Neural progenitor cell (in vitro differentiated cells): Measurements from ENCODE around the gene SPON1. TPM values are rescaled to one million over a fixed set of nuclear protein-coding genes. Genes with fewer than 3 reads are reported as not detected.

Experiments
- DNase-seq: peaks from one replicate; pipeline ENCODE4 v3.0.0-alpha.2; 2016; ENCODE audit warnings: low spot score
- H2AFZ ChIP-seq: fragments of 200-600 bp; sonication (generic); replicated peaks from 2 replicates; pipeline ENCODE4 v1.6.1; 2016; ENCODE audit warnings: antibody characterized with exemption
- H3F3A ChIP-seq: fragments of 200-600 bp; sonication (generic); 2 replicates; pipeline ENCODE4 v1.6.1; 2016; ENCODE audit warnings: antibody characterized with exemption, low read depth
- H3K27ac ChIP-seq: fragments of 200-600 bp; sonication (generic); 2 replicates; pipeline ENCODE4 v1.5.1; 2016; ENCODE audit warnings: mild to moderate bottlenecking
- H3K27me3 ChIP-seq: fragments of 200-600 bp; sonication (generic); 2 replicates; pipeline ENCODE4 v1.6.1; 2016; ENCODE audit warnings: mild to moderate bottlenecking, moderate library complexity
- H3K36me3 ChIP-seq: fragments of 200-600 bp; sonication (generic); 2 replicates; pipeline ENCODE4 v1.5.1; 2016
- H3K4me1 ChIP-seq: fragments of 200-600 bp; sonication (generic); 2 replicates; pipeline ENCODE4 v1.6.1; 2016; ENCODE audit warnings: mixed run types
- H3K4me2 ChIP-seq: fragments of 200-600 bp; sonication (generic); 2 replicates; pipeline ENCODE4 v1.6.1; 2016
- H3K4me3 ChIP-seq: fragments of 200-600 bp; sonication (generic); 2 replicates; pipeline ENCODE4 v1.5.1; 2016
- H3K79me2 ChIP-seq: fragments of 200-600 bp; sonication (generic); 2 replicates; pipeline ENCODE4 v1.6.1; 2016; ENCODE audit warnings: low read depth
- H3K9ac ChIP-seq: fragments of 200-600 bp; sonication (generic); 2 replicates; pipeline ENCODE4 v1.6.1; 2016
- H3K9me3 ChIP-seq: fragments of 200-600 bp; sonication (generic); 2 replicates; pipeline ENCODE4 v1.5.1; 2016; ENCODE audit warnings: low read depth
- H4K20me1 ChIP-seq: fragments of 200-600 bp; sonication (generic); 2 replicates; pipeline ENCODE4 v1.6.1; 2016; ENCODE audit warnings: low read depth
- H3K27ac Mint-ChIP-seq: 3 replicates; pipeline ENCODE4 v1.8.0; 2021; ENCODE audit warnings: mixed read lengths
- H3K27me3 Mint-ChIP-seq: 2 replicates; pipeline ENCODE4 v1.8.0; 2022; ENCODE audit warnings: low read depth, mild to moderate bottlenecking, inconsistent platforms, moderate library complexity, mixed read lengths; ENCODE audit not compliant: insufficient read depth
- H3K36me3 Mint-ChIP-seq: 3 replicates; pipeline ENCODE4 v1.8.0; 2021; ENCODE audit warnings: mixed read lengths
- H3K4me1 Mint-ChIP-seq: 3 replicates; pipeline ENCODE4 v1.8.0; 2021; ENCODE audit warnings: mixed read lengths
- H3K4me3 Mint-ChIP-seq: 3 replicates; pipeline ENCODE4 v1.8.0; 2021; ENCODE audit warnings: mild to moderate bottlenecking, moderate library complexity, mixed read lengths
- H3K9me3 Mint-ChIP-seq: 3 replicates; pipeline ENCODE4 v1.8.0; 2020; ENCODE audit warnings: mixed read lengths
- CTCF ChIP-seq: fragments of 200-600 bp; sonication (generic); IDR thresholded peaks from 2 replicates; pipeline ENCODE4 v1.5.1; 2017; ENCODE audit warnings: antibody characterized with exemption, mild to moderate bottlenecking
- EZH2 ChIP-seq: fragments of 200-600 bp; sonication (generic); IDR thresholded peaks from 2 replicates; pipeline ENCODE4 v1.6.1; 2017; ENCODE audit warnings: antibody characterized with exemption, mild to moderate bottlenecking, moderate library complexity
- EZH2phosphoT487 ChIP-seq: fragments of 200-600 bp; sonication (generic); IDR thresholded peaks from 2 replicates; pipeline ENCODE4 v1.6.1; 2017; ENCODE audit warnings: antibody characterized with exemption
- total RNA-seq: library from RNA; depleted of rRNA; stranded (reverse); fragments of >200 nt; gene quantifications from 2 replicates; pipeline ENCODE4 v1.2.3, GENCODE V29; 2015; ENCODE audit warnings: low replicate concordance

SPON1 gene
- total RNA-seq, 1 donor from 2014 or later, result 35.4 TPM

DNA sequence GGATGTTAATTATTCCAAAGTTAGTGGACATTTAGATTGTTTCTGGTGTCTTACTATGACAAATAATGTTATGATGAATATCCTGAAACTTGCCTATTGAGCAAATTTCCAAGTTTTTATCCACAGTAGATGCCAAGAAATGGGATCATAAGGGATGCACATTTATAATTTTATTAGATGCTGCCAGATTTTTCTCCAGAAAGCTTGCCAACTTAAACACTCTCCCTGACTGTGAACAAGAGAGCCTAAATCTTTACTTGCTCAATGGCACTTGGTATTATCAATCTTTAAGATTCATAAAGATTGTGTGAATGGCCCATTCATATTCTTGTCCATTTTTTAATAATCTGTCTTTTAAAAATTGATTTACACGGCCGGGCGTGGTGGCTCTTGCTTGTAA is 82.4 kb downstream of the SPON1 start:
- Histone ChIP-seq H4K20me1 (no peaks in the 10 kb centered on the region), H3K4me3 (no peak overlapping the region), H2AFZ (no peak overlapping the region), H3K36me3 (no peaks in the 10 kb centered on the region), H3K9me3 (no peaks in the 10 kb centered on the region), H3K9ac (no peak overlapping the region), H3K27ac (no peak overlapping the region), H3K27me3 (no peaks in the 10 kb centered on the region), H3K79me2 (no peaks in the 10 kb centered on the region), H3F3A (no peaks in the 10 kb centered on the region), H3K4me2 (no peak overlapping the region), H3K4me1 (peaks cover 5% of the 10 kb centered on the region)
- Mint-ChIP-seq H3K36me3 (no peaks in the 10 kb centered on the region), H3K4me1 (no peaks in the 10 kb centered on the region), H3K27me3 (no peaks in the 10 kb centered on the region), H3K27ac (no peak overlapping the region), H3K4me3 (no peak overlapping the region), H3K9me3 (no peaks in the 10 kb centered on the region)
- no peak for TF ChIP-seq EZH2
- TF ChIP-seq EZH2phosphoT487, result no peak
- no peak for TF ChIP-seq CTCF
- no peak for DNase-seq

DNA sequence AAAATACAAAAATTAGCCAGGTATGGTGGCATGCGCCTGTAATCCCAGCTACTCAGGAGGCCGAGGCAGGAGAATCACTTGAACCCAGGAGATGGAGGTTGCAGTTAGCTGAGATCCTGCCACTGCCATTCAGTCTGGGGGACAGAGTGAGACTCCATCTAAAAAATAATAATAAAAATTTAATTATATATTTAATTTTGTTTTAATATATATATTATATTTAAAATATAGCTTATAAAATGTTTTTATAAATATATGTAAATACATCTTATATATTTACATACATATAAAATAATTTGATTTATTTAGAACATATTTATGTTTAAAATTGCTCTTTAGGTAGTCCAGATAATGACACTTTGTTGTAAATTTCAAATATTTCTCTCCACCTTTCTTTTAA is 82.9 kb downstream of the SPON1 start:
- peaks cover 5% of the 10 kb centered on the region for H3K4me1 ChIP-seq
- H3K27ac ChIP-seq, result no peak overlapping the region
- no peaks in the 10 kb centered on the region for H4K20me1 ChIP-seq
- TF ChIP-seq EZH2phosphoT487 (no peak), CTCF (no peak)
- DNase-seq, result no peak
- no peaks in the 10 kb centered on the region for H3F3A ChIP-seq
- H3K27me3 ChIP-seq, result no peaks in the 10 kb centered on the region
- H2AFZ ChIP-seq, result no peak overlapping the region
- H3K4me2 ChIP-seq, result no peak overlapping the region
- Mint-ChIP-seq H3K27ac (no peak overlapping the region), H3K27me3 (no peaks in the 10 kb centered on the region), H3K4me1 (no peaks in the 10 kb centered on the region), H3K36me3 (no peaks in the 10 kb centered on the region), H3K4me3 (no peak overlapping the region), H3K9me3 (no peaks in the 10 kb centered on the region)
- H3K4me3 ChIP-seq, result no peak overlapping the region
- no peaks in the 10 kb centered on the region for H3K36me3 ChIP-seq
- no peaks in the 10 kb centered on the region for H3K9me3 ChIP-seq
- no peaks in the 10 kb centered on the region for H3K79me2 ChIP-seq
- no peak overlapping the region for H3K9ac ChIP-seq

- H3K4me1 ChIP-seq, result no peaks in the 10 kb centered on the region
- no peaks in the 10 kb centered on the region for H3K4me1 Mint-ChIP-seq
- H3F3A ChIP-seq, result no peaks in the 10 kb centered on the region
- H3K27me3 ChIP-seq, result no peaks in the 10 kb centered on the region
- TF ChIP-seq EZH2phosphoT487 (no peak), EZH2 (no peak), CTCF (no peak)
- no peak overlapping the region for H3K4me3 Mint-ChIP-seq
- H3K4me2 ChIP-seq, result no peak overlapping the region
- no peaks in the 10 kb centered on the region for H3K9me3 ChIP-seq
- no peak overlapping the region for H3K27ac Mint-ChIP-seq
- H3K79me2 ChIP-seq, result no peaks in the 10 kb centered on the region
- no peak overlapping the region for H3K4me3 ChIP-seq
- H3K36me3 Mint-ChIP-seq, result no peaks in the 10 kb centered on the region
- H2AFZ ChIP-seq, result no peak overlapping the region
- no peak overlapping the region for H3K27ac ChIP-seq
- no peaks in the 10 kb centered on the region for H4K20me1 ChIP-seq
- H3K36me3 ChIP-seq, result no peaks in the 10 kb centered on the region
- no peaks in the 10 kb centered on the region for H3K9me3 Mint-ChIP-seq
- H3K27me3 Mint-ChIP-seq, result peaks cover 3% of the 10 kb centered on the region
- DNase-seq, result no peak
- no peak overlapping the region for H3K9ac ChIP-seq
Observed at GRCh38 chr11:14052198-14052597, 89.7 kb downstream of the SPON1 start.
